Nephron (organoid): Measurements from ENCODE around the gene MFAP2.

ENCODE experiments used
- H3K27ac Mint-ChIP-seq, 3 experiments: 2 replicates each; pipeline ENCODE4 v1.8.0; 2020; ENCODE audit warnings: mixed read lengths in 3 of 3, mild to moderate bottlenecking in 2 of 3, moderate library complexity in 1 of 3
- H3K27me3 Mint-ChIP-seq: 2 replicates; pipeline ENCODE4 v1.8.0; 2021; ENCODE audit warnings: low read depth, mild to moderate bottlenecking, moderate library complexity, mixed read lengths
- H3K36me3 Mint-ChIP-seq: 2 replicates; pipeline ENCODE4 v1.8.0; 2020; ENCODE audit warnings: low read depth, mixed read lengths
- H3K4me1 Mint-ChIP-seq: 2 replicates; pipeline ENCODE4 v1.8.0; 2020; ENCODE audit warnings: mixed read lengths
- H3K4me3 Mint-ChIP-seq, 3 experiments: 2 replicates each; pipeline ENCODE4 v1.8.0; 2020; ENCODE audit warnings: mild to moderate bottlenecking in 3 of 3, mixed read lengths in 3 of 3, moderate library complexity in 2 of 3
- H3K9me3 Mint-ChIP-seq: 2 replicates; pipeline ENCODE4 v1.8.0; 2020; ENCODE audit warnings: mixed read lengths
- CTCF ChIP-seq, 3 experiments: fragments of 200-600 bp; sonication (generic); IDR thresholded peaks; one replicate each; pipeline ENCODE4 v1.5.0; 2021; ENCODE audit warnings: antibody characterized with exemption in 3 of 3; ENCODE audit not compliant: unreplicated experiment in 3 of 3

MFAP2 gene

GRCh38 chr1:16969651-16970050 lies 10.8 kb downstream of the MFAP2 start:
- no peaks in the 10 kb centered on the region for H3K9me3 Mint-ChIP-seq
- H3K4me3 Mint-ChIP-seq, result no peak overlapping the region
- H3K27me3 Mint-ChIP-seq, result no peaks in the 10 kb centered on the region
- H3K36me3 Mint-ChIP-seq, result peaks cover 25% of the 10 kb centered on the region
- TF ChIP-seq CTCF (IDR thresholded peaks at IDR 0.05; ENCODE audit: unreplicated experiment in 3 of 3), result no peak
- H3K4me1 Mint-ChIP-seq, result peaks cover 48% of the 10 kb centered on the region
- peak overlapping the region; percentile 22 to 85 (median 78) for H3K27ac Mint-ChIP-seq

- H3K27ac Mint-ChIP-seq, result peak overlapping the region; percentile 22 to 85 (median 80)
- no peaks in the 10 kb centered on the region for H3K9me3 Mint-ChIP-seq
- H3K36me3 Mint-ChIP-seq, result peaks cover 25% of the 10 kb centered on the region
- H3K4me3 Mint-ChIP-seq, result no peak overlapping the region
- H3K27me3 Mint-ChIP-seq, result no peaks in the 10 kb centered on the region
- H3K4me1 Mint-ChIP-seq, result peaks cover 48% of the 10 kb centered on the region
- no peak for TF ChIP-seq CTCF (IDR thresholded peaks at IDR 0.05; ENCODE audit: unreplicated experiment in 3 of 3)
These were observed 11.3 kb downstream of the MFAP2 start for GRCh38 chr1:16969057-16969611.

GRCh38 chr1:16968372-16968771 lies 12.0 kb downstream of the MFAP2 start:
- Mint-ChIP-seq H3K36me3 (peaks cover 24% of the 10 kb centered on the region), H3K4me3 (no peak overlapping the region), H3K27me3 (no peaks in the 10 kb centered on the region), H3K4me1 (peaks cover 48% of the 10 kb centered on the region), H3K27ac (peak overlapping the region in 2 of 3 experiments; percentile 80 to 85), H3K9me3 (no peaks in the 10 kb centered on the region)
- TF ChIP-seq CTCF (IDR thresholded peaks at IDR 0.05; ENCODE audit: unreplicated experiment in 3 of 3), result no peak

GRCh38 chr1:16967962-16968361 lies 12.5 kb downstream of the MFAP2 start:
- peaks cover 25% of the 10 kb centered on the region for H3K36me3 Mint-ChIP-seq
- H3K4me3 Mint-ChIP-seq, result no peak overlapping the region
- no peak for TF ChIP-seq CTCF (IDR thresholded peaks at IDR 0.05; ENCODE audit: unreplicated experiment in 3 of 3)
- no peaks in the 10 kb centered on the region for H3K27me3 Mint-ChIP-seq
- H3K9me3 Mint-ChIP-seq, result no peaks in the 10 kb centered on the region
- H3K4me1 Mint-ChIP-seq, result peaks cover 47% of the 10 kb centered on the region
- peak overlapping the region in 1 of 3 experiments; percentile 98 for H3K27ac Mint-ChIP-seq

GRCh38 chr1:16967095-16967575 lies 13.3 kb downstream of the MFAP2 start:
- Mint-ChIP-seq H3K4me3 (peak overlapping the region in 2 of 3 experiments; percentile 37 to 59), H3K4me1 (peaks cover 39% of the 10 kb centered on the region), H3K27ac (peak overlapping the region; percentile 87 to 99 (median 98)), H3K36me3 (peaks cover 20% of the 10 kb centered on the region), H3K27me3 (no peaks in the 10 kb centered on the region), H3K9me3 (no peaks in the 10 kb centered on the region)
- no peak for TF ChIP-seq CTCF (IDR thresholded peaks at IDR 0.05; ENCODE audit: unreplicated experiment in 3 of 3)

- peaks cover 20% of the 10 kb centered on the region for H3K36me3 Mint-ChIP-seq
- H3K27me3 Mint-ChIP-seq, result no peaks in the 10 kb centered on the region
- H3K4me3 Mint-ChIP-seq, result no peak overlapping the region
- peaks cover 40% of the 10 kb centered on the region for H3K4me1 Mint-ChIP-seq
- no peaks in the 10 kb centered on the region for H3K9me3 Mint-ChIP-seq
- peak overlapping the region; percentile 87 to 99 (median 98) for H3K27ac Mint-ChIP-seq
- no peak for TF ChIP-seq CTCF (IDR thresholded peaks at IDR 0.05; ENCODE audit: unreplicated experiment in 3 of 3)
These were observed 14.1 kb downstream of the MFAP2 start for GRCh38 chr1:16966282-16966681.
